ENCODE data around the gene RPS6KA2.

The RPS6KA2 gene

DNA sequence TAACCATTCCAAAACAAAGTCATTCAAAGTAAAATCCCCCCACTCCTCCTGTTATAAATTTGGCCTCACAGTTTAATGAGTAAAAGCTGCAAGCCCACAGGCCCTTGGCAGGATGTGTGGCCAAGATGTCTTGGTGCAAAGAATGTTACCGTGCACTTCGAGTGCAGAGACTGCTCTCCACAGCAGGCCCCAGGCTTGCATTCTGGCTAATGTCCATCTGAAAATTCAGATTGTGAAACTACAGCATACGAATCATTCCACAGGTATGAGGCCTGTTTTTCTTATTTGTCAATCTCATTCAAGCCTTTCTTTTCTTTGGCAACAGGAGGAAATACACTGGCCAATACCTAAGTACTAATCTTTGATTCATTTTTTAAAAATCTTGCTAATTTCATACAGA, 7.1 kb downstream of the RPS6KA2 start:
- DNase-seq: no peak
- in situ Hi-C loops (cut with MboI; ENCODE audit: low pct_unique_long_range_greater_than_20kb, low sequenced_read_pairs): no loop called here

GRCh38 chr6:166618866-166619761, 7.9 kb downstream of the RPS6KA2 start:
- no peak for DNase-seq
- in situ Hi-C loops (cut with MboI; ENCODE audit: low pct_unique_long_range_greater_than_20kb, low sequenced_read_pairs): no loop called here

DNA sequence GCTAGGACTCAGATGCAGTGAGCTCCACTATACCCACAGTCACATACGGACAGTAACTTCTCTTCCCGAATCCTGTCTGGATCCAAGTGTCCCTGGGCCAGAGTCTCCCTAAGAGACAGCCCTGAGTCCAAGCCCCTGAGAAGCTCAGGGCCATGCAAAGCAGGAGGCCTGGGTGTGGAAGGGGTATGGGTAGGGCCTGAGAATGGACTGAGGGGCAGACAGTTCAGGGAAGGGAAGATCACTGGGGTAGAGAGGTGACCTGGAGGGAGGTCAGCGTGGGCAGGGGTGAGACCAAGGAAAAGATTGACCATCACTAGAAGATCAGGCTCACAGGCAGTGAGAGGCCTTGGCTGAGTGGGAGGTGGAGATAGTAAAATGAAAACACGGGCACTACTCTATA, 8.8 kb downstream of the RPS6KA2 start:
- in situ Hi-C loops (cut with MboI; ENCODE audit: low pct_unique_long_range_greater_than_20kb, low sequenced_read_pairs): no loop called here
- DNase-seq: no peak

GRCh38 chr6:166617359-166617758, 9.7 kb downstream of the RPS6KA2 start:
- DNase-seq: no peak
- in situ Hi-C loops (cut with MboI; ENCODE audit: low pct_unique_long_range_greater_than_20kb, low sequenced_read_pairs): no loop called here

- no peak for DNase-seq
- in situ Hi-C loops (cut with MboI; ENCODE audit: low pct_unique_long_range_greater_than_20kb, low sequenced_read_pairs): no loop called here
These were observed 10.5 kb downstream of the RPS6KA2 start for GRCh38 chr6:166616261-166617238.

- no peak for DNase-seq
- in situ Hi-C loops (cut with MboI; ENCODE audit: low pct_unique_long_range_greater_than_20kb, low sequenced_read_pairs): no loop called here
These were observed 11.8 kb downstream of the RPS6KA2 start for GRCh38 chr6:166615059-166615770.

GRCh38 chr6:166614589-166614988, 12.5 kb downstream of the RPS6KA2 start:
- DNase-seq: no peak
- in situ Hi-C loops (cut with MboI; ENCODE audit: low pct_unique_long_range_greater_than_20kb, low sequenced_read_pairs): no loop called here

DNA sequence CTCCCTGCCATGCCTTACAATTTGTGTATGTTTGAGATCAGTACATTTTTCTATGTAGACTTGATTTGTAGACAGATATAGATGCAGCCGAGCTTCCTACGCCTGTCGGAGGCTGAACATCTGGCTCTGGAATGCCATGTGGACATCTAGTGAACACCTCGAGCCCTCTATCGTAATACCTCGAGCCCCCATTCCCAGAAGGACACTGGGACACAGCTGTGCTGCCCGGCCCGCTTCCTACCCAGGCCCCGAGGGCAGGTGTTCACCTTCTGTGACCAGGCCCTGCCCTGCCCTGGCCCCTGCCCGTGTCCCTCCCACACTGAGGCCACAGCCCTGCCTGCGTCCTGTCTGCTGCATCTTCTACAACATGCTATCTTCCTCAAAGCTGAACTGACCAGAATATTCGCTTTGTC, 12.9 kb downstream of the RPS6KA2 start:
- DNase-seq: no peak
- in situ Hi-C loops (cut with MboI; ENCODE audit: low pct_unique_long_range_greater_than_20kb, low sequenced_read_pairs): no loop called here

DNA sequence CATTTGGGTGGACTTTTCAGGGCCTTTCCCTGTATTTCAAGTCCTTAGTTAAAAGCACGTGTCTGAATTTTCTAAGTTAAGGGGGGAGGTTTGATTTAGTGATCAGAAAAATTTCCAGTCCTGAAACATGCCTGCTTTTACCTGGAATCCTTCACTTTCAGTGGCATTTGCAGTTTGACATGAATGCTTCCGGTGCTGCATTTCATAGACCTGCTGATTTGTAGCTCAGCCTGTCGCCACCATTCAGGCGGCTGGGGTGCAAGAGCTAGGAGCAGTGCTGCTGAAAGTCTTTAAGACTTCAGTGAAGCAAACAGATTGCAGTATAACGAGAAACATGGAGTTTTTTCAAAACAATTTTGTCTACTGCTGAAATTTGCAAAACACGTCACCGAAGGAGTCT, 14.0 kb downstream of the RPS6KA2 start:
- in situ Hi-C loops (cut with MboI; ENCODE audit: low pct_unique_long_range_greater_than_20kb, low sequenced_read_pairs): no loop called here
- no peak for DNase-seq

GRCh38 chr6:166612471-166612881, 14.6 kb downstream of the RPS6KA2 start:
- DNase-seq: no peak
- in situ Hi-C loops (cut with MboI; ENCODE audit: low pct_unique_long_range_greater_than_20kb, low sequenced_read_pairs): no loop called here

DNA sequence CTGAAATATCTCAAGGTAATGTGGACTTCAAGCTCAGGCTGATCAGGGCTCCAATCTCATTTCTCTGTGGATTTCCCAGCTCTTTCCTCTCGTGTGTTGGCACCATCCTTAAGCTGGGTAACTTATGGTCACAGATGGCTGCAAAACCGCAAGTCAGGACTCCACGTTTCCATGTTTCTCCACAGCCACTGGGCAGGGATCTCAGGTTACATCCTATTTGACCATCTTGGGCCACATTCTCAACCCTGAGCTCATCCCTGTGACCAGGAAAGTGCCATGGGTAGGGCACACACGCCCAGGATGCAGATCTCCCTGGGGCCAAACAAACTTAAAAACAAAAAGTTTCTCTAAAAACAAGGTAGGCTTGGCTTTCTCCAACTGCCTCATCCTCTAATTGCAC, 15.4 kb downstream of the RPS6KA2 start:
- in situ Hi-C loops (cut with MboI; ENCODE audit: low pct_unique_long_range_greater_than_20kb, low sequenced_read_pairs): no loop called here

DNA sequence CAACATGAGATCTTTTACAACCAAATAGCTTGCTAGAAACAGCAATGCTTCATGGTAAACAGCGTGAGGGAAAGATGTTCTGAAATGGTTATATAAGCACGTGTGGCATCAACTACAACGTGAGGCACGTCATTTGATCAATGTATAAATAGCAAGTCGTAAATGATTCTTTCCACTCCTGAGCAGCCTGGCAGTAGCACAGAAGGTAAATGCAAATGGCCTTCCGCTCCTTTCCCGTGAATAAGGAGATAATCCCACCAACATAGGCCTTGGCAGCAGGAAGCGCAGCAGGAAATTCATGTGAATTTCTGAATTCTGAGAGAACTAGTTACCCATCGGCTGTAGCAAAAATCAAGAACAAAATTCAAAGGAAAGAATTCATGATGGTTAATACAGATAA, 17.0 kb downstream of the RPS6KA2 start:
- DNase-seq: no peak
- in situ Hi-C loops (cut with MboI; ENCODE audit: low pct_unique_long_range_greater_than_20kb, low sequenced_read_pairs): no loop called here

More for the DNA sequence above, 15.4 kb downstream of the RPS6KA2 start:
- DNase-seq: no peak

GRCh38 chr6:166608774-166609173, 18.3 kb downstream of the RPS6KA2 start:
- DNase-seq: no peak
- in situ Hi-C loops (cut with MboI; ENCODE audit: low pct_unique_long_range_greater_than_20kb, low sequenced_read_pairs): no loop called here

DNA sequence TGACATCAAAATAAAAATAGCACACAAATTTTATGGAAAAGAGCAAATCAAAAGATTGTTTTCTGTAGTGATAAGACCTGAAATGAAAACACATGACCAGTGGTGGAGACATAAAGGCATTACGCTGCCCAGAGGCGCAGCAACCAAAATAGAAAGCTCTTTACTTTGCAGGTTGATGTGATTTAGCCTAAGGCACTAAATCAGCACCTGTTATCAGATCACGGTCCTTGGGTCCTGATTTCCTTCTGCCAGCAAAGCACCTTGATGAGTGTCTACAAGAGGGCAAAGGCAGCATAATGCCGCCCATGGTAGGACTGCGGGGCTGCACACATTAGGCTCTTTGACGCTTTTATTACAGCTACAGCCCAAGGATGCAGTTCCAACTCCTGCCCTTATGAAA, 21.3 kb downstream of the RPS6KA2 start:
- in situ Hi-C loops (cut with MboI; ENCODE audit: low pct_unique_long_range_greater_than_20kb, low sequenced_read_pairs): no loop called here
- no peak for DNase-seq

- in situ Hi-C loops (cut with MboI; ENCODE audit: low pct_unique_long_range_greater_than_20kb, low sequenced_read_pairs): no loop called here
These were observed 22.1 kb downstream of the RPS6KA2 start for GRCh38 chr6:166604911-166605310.

DNA sequence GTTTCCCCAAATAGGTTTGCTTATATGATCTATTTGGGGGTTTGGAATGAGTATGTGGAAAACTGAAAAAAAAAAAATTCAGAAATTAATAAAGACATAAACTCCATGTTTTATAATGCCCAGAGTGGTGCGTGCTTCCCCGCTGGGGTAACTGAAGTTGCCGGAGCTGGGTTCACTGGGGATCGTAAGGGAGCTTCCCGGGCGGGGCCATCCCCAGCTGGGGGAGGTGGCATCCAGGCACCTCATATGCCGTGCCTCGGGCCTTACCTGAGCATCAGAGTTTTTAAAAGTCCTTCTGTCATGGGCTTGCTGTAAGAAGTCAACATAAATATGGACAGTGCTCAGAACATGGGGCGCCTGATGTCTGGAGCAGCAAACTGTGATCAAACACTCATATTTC, 22.7 kb downstream of the RPS6KA2 start:
- DNase-seq: no peak
- in situ Hi-C loops (cut with MboI; ENCODE audit: low pct_unique_long_range_greater_than_20kb, low sequenced_read_pairs): no loop called here

More at GRCh38 chr6:166604911-166605310, 22.1 kb downstream of the RPS6KA2 start:
- DNase-seq: no peak

- in situ Hi-C loops (cut with MboI; ENCODE audit: low pct_unique_long_range_greater_than_20kb, low sequenced_read_pairs): no loop called here
- no peak for DNase-seq
These were observed 23.9 kb downstream of the RPS6KA2 start for GRCh38 chr6:166603043-166603690.

DNA sequence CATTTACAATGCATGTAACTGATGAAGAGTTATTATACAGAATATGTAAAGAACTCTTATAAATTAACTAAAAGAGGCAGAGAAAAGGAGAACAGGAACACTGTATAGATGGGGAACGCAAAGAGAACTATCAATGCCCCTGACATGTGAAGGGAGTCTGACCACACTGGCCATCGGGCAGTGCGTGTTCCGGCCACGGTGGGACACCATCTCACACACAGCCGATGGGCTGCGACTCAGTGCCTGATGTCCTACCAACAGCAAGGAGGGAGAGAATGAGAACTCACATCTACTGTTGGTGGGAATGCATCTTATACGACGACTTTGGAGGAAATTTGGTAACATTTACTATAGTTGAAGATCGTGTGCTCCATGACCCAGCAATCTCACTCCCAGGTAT, 25.1 kb downstream of the RPS6KA2 start:
- no peak for DNase-seq
- in situ Hi-C loops (cut with MboI; ENCODE audit: low pct_unique_long_range_greater_than_20kb, low sequenced_read_pairs): no loop called here

- in situ Hi-C loops (cut with MboI; ENCODE audit: low pct_unique_long_range_greater_than_20kb, low sequenced_read_pairs): no loop called here
- no peak for DNase-seq
These were observed 26.1 kb downstream of the RPS6KA2 start for GRCh38 chr6:166600931-166601330.

Measured in KBM-7 (cell line).